SHP77 treated with DMSO at 0.1 percent for 48 hours (cell line): ENCODE data around the gene GYG1.
A peak's percentile ranks its signal among the peaks of the same experiment; 100 is the strongest.

Source experiments
- DNase-seq: peaks from one replicate; lab custom pipeline; 2025; lab: John Stamatoyannopoulos, UW

Gene GYG1

DNA sequence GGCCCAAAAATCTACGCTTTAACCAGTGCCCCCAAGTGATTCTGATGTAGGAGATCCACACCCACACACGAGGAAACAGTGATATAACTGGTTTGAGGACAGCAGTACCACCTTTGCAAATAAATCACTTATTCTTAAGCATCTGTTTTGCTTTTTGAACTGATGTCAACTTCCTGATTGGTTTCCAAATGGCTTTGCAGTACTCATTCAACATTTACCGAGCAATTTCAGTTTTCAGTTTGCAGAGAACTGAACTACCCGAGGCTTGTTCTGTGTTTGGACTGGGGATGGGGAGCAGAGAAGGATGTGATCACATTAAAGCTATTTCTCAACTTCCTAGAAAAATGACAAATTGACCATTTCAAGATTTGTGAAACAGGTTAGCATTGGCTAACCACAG is 1.1 kb upstream of the GYG1 start:
- no peak for DNase-seq

DNA sequence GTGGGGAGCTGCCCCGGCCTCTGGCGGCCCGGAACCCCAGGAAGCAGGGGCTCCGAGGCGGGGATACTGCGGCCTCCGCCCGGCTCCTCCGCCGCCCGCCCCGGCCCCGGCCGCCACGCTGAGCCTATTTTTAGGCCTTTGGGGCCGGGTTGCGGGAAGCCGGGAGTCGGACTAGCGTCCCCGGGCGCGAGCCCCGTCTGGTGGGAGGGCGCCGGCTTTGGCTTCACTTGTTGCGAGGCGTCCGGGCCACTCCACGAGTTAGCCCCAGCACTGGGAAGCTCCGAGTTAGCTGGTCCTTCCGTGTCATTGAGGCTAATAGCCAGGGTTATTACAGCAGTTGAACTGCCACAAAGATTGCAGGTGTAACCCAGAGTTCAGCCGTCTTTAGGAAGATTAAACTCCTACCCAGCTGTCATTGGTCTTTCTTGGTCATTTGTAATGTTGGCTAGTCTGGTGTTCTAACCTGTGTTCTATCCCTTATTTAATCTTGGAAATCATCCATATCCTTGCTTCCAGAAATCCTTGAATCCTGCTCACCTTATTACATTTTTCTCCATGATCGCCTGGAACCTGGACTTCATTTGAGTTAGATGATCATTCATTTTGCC is 791 bp downstream of the GYG1 start:
- DNase-seq: no peak

DNA sequence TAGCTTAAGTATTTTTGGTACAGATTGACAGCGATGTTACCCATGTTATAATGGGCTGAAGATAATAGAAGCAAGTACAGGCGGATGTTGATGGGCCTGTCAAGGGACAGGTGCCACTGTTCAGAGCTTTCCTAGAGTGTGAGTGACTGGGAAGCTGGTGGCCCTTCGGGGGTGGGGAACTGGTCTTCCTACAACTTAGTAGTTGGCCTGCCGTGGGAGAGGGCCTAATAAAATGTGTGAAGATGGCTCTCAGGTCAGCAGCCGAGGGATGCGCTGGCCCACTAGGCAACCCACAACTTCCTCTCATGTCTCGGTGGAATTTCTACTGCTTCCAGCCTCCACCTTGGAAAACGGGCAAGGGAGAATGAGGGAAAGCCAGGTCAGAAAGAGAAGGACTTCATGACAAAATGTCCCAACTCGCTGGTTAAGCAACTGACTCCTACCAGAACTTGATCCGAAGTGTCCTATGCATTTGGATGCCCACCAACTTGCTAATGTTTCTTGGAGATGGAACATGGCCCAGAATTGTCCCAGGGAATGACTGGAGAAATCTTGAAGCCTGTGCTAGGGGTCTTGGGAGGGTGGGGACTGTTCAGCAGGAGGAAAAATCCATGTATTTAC is 1.4 kb downstream of the GYG1 start:
- no peak for DNase-seq

DNA sequence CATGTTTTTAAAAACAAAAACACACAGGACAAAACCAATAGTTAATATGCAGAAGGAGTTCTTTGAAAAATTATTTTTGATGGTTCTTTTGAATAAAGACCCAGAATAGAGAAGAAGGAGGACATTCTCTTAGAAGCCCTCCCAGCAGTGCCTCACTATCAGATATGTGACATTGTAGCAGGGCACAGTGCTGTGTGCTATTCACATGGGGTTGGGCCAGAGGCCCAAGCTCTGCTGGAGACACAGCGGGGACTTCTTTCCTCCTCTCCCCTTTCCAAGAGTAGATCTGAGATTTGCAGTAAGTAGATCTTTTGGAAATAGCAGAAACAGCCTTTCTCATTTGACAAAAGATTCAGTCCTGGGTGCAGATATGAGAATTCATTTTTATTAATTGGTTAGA is 6.3 kb downstream of the GYG1 start:
- DNase-seq: no peak

DNA sequence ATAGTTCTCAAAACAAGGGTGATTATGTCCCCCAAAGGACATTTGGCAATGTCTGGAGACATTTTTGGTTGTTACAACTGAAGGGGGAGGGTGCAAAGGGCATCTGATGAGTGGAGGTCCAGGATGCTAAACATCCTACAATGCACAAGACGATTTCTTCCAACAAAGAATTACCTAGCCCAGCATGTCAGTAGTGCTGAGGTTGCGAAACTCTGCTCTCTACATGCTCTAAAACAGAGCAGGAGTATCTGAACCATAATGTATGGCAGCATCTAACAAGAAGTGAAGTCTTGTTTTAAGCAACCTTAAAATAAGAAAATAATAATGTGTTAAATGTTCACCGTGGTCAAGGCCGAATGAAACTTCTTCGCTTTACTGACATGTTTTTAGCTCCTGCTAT is 7.0 kb downstream of the GYG1 start:
- DNase-seq: no peak

DNA sequence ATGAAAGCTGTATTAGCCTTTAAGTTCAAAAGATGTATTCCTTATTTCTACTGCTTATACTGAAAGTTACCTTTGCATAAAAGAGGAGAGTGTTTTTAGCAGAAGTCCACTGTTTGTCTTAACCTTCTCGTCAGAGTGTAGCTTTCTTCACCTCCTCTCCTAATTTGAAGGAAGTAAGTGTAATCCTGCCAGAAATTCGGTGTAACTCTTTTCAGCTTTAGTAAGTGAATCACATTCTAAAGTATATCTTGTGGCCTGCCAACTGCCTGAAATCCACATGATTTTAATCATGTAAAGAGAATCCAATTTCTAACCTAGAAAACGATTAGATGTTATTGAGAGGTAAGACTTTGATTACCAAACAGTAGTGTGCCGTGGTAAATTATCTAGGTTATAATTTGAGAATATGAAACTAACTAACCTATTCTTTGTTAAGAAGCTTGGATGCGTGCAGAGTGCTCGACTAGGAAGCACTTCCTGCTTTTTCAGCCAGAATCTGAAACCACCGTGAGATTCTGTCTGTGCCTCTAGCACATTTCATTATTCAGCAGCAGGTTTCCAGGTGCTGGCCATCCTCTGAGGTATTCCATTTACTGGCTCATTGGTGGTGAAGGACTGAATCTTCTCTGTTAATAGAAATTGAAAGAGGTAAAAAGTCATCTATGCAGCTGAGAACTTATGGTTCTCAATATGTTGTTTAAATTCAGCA is 7.5 kb downstream of the GYG1 start:
- DNase-seq: no peak

DNA sequence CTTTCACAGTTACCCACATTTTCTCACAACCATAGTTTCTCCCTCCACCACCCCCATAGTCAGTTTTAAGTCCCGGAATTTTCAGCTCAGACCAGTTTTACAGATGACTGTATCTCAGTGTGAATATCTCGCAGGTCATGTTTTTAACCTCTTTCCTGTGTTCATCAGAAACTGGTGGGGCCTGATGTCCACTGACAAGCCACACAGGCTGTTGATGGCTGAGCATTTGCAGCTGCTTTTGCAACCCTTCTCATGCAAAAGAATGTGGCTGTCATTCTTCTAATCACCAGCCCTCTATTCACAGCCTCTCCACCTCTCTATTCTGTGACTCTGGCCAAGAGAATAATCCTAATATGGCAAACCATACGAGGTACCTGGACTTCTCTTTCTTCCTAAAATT is 8.5 kb downstream of the GYG1 start:
- DNase-seq: no peak

DNA sequence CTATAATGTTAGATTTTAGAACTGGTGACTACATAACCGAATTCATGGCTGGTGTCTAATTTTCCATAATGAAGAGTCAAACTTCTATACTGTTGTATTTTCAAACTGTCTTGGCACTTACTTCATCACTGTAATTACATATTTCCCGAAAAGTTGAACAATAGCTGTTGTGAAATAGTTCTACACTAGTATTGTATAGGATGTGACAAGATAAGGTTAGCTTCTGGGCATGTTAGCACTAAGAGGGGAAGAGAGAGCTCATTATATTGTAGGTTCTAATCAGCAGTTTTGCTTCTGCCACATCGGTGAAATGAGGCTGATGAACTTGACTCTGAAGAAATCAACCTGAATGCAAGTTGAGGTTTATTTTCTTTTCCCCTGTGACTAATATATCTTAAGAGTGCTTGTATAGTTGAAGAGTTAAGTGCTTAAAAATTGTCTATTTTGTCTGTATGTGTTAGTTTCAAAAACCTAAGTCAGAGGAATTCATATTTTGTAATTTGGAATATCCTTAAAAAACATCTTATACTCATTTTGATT is 8.9 kb downstream of the GYG1 start:
- no peak for DNase-seq

DNA sequence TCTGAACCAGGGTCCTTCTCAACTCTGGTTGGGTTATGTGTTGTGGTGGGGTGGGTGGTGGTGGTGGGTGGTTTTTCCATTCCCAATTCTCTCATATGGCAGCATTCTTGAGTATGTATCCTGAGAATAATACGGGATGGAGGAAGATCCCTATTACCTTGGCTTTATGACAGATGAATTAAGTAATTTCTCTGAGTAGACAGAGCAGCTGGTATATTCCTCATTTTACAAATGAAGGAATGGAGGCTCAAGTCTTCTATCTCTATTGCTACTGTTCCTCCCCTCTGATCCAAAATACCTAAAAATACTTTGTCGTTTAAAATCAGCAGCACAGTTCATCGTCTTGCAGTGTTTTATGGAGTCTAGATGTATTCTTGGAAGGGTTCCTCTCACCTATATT is 10.4 kb downstream of the GYG1 start:
- no peak for DNase-seq

DNA sequence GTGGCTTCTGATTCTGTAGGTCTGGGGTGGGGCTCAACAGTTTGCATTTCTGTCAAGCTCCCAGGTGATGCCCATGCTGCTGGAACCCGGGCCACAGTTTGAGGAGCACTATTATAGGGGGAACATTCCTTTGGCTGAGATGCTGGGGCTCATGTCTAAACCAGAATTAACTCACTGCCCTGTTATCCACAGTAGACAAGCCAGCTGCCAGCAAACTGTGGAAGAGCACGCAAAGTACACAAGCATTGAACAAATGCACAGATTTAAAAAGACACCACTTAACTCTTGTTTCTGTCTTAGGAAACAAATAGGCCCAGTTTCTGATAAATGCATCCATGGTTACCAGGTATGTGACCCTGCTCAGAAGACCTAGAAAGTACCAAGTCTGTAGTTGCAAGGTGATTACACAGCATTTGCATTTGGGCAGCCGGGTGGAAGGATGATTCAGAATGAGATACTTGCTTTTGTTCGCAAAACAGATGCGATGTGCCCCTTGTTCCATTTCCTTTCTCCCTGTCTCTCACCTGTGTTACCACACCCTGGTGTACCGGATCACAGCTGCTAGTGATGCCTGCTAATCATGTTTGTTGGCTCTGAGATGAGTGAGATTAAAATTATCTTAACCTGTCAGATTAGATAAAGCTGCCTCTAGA is 12.4 kb downstream of the GYG1 start:
- DNase-seq: peak; percentile 43

DNA sequence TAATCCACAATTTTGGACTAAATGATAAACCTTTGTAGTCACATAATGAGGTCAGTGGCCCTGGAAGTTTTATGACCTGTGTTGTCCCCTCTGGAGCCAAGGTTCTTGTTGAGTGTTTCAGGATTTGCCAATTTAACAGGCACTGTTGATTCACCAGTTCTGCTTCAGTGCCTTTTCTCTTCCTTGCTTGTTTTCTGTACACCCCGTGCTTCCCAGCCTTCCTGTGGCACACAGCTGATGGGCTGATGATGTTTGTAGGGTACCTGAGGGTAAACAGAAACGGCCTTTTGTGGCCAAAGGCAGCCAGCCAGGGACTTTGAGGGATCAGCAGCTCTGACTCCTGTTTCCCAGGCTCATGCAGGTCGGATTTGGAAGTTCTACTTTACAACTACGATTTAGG is 13.3 kb downstream of the GYG1 start:
- DNase-seq: peak; percentile 72

DNA sequence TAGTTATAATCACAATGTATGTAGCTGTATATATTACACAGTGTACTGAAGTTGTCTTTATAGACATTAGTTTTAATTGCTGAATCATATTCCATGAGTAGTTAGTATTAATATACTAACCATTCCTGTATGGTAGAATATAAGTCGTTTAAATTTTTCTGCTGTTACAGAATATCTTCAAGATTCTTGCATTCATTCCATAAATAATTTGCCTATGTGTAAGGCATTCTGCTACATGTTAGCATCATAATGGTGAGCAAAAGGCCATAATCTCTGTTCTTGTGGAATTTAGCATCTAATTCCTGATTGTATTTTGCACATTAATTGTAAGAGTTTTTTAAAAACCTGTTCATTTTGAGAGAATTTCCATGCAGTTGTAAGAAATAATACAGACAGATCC is 14.1 kb downstream of the GYG1 start:
- no peak for DNase-seq

DNA sequence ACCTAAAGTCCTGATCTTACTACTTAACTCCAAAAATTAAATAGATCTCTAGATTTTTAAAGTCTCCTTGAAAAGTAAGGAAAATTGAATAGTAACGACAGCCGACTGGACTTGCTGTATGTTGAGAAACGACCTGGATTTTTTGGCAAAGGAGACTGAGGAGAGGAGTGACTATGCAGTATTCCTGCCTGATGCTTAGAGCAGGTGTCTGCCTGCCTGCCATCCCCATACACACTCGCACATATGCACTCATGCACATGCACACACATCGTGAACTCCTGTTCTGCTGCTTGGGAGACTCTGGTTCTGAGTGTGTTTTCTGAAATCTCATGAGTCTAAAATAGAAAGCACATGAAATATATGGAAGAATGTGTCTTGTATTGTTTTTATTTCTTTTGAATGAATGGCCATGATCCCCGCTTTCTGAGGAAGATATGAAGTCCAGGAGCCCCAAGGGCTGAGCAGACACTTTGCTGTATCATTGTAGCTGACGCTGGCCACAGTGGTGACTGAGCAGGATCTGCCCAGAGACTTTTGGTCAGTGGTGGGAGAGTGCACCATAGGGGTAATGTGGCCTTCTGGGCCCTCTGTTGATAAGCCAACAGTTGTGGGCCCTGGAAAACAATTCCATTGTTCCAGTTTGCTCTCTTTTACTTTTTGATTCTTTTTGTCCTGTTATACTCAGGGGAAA is 16.4 kb downstream of the GYG1 start:
- DNase-seq: no peak

DNA sequence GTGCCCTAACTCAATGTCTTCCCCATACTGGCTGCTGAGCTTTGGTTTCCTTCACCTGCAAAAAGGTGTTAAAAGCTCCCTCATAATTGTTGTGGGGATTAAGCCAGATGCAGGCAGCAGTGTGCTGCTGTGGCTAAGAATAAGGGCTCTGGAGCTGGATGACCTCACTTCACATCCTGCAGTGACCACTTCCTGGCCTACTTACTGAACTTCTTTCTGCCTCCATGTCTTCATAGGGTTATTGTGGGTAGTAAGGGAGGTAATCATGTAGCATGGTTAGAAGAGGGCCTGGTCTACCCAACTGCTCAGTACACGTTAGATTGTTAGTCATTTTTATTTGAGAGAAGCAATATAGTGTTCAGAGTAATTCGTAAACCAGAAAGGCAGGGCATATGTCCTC is 18.4 kb downstream of the GYG1 start:
- DNase-seq: no peak

DNA sequence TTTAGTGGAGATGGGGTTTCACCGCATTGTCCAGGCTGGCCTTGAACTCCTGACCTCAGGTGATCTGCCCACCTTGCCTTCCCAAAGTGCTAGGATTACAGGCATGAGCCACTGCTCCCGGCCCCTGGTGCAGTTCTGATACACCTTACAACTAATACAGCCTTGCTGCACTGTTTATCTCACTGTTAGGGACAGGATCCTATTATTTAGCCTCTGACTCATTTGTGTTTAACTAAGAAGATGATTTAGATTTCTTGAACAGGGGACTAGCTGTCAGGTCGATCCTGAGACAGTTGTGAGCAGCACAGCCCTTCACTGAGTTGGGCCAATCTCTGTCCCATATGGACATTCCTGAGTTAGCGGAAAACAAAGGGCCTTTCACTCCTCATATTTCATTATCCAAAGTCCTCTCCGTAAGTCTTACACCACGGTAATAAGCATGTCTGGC is 19.2 kb downstream of the GYG1 start:
- DNase-seq: no peak

DNA sequence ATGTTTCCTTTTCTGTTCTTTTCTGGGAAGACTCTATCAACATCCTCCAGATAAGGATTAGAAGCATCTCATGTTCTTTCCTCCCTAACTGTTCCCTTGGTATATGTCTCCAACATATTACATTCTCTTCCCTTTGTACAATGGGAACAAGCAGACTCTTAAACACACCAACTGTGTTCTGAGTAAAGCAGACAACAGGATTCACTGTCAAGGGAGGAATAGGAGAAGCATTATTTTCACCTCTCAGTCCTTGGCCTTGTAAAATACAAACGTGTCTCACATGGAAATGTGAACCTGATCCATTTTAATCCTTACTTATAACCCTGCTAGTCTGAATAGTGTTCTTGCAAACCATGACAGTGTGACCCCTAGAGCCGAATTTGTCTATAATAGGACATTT is 19.6 kb downstream of the GYG1 start:
- no peak for DNase-seq

DNA sequence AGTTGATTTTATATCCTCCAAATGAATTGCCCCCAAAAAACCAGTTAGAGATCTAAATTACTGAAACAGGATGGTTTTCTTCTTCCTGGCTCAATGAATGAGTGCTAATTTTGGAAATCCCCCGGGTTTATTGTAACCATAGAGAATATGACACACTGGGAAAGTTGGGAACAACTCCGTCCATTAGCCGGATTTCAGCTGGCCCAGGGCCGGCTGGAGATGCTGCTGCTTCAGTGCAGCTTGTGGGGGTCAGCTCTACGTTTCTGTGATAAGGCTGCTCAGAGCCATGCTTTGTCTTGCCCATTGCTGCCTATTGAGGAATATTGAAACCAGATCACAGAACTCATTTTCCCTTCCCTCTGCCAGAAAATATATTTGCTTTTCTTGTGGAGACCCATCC is 20.3 kb downstream of the GYG1 start:
- DNase-seq: no peak

DNA sequence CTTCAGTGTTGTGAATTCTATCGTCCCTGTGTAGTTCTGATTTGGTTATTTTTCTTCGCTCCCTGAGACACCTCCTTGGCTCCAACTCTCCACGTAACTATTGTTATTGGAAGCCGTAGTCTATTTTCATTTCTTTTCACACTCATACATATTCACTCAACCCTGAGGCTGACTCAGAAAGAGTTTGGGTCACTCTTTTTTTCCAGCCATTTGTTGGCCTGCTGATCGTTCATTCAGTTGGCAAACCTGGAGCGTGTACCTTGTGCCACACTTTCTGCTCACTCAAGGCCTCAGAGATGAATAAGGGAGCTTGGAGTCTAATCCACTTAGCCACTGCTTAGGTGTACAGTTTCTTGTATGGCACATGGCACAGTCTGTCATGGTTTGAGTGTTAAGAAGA is 22.4 kb downstream of the GYG1 start:
- no peak for DNase-seq

DNA sequence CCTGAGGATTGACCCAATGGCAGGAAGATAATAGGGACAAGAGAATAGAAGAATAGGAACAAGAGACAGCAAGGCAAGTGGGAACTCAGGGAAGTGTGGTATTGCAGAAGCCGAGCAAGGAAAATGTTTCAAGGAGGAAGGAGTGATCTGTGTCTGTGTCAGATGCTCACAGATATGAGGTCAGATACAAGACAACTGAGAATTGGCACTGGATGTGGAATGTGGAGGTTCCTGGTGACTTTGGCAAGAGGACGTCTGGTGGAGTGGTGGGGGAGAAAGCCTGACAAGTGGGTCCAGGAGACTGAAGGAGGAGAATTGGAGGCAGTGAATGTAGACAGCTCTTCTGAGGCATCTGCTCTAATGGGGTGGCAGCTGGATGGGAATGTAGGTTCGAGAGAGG is 24.1 kb downstream of the GYG1 start:
- no peak for DNase-seq

DNA sequence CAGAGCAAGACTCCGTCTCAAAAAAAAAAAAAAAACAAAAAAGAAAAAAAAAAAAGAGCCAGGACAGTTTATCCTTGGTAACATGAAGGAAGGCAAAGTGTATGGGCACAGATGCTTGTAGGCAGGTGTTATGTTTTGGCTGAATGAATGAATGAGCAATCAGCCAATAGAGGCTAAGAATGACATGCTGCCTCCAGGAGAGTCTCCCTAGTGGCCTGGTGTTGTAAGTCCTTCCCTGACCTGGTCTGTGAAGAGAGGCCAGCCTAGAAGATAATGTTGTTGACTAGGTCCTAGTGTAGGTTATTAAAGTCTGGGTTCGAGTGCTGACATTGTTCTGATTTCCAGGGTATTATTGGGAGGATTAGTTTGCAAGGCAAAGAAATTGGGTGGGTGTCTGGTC is 24.9 kb downstream of the GYG1 start:
- DNase-seq: no peak

DNA sequence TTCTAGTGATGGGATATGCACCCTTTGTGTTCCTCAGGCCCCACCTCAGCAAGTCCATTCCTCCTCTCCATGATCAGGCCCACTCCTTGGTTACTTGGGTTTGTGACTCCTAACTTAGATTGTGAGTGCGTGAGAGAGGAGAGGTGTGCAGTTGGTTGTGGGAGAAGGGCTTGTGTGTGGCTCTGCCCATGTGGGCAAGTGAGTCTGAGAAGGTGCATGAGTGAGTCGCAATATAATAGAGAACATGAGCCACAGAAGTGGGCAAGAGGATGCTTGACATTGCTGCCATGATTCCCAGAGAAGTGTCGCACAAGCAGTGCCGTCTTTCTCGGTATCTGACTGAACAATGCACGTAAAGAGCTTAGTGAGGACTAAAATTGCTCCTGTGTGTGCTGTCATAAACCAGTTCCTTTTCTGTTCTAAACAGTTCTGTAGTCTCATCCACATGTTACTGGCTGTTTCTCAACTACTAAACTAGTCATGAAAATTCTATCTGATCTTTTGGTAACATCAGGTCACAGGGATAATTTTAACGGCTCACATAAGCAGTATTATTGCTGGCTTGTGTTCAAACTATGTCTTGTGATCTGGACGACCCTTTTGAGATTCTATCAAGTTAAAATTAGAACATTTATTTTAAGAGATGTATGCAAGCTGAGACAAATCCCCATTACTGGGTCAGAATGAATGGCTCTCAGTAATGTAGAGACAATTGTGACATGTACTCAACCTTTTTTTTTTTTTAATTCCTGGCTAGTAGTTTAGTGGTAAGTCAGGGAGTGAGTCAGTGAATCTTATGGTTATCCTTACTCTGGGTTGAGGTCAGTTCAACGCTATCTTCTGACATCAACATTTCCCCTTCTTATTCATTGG is 25.6 kb downstream of the GYG1 start:
- DNase-seq: no peak
